Left lung (tissue), 10 donors: ENCODE data around the gene CDO1. TPM values are rescaled to one million over a fixed set of nuclear protein-coding genes. Genes with fewer than 3 reads are reported as not detected.

Experiments
- ATAC-seq: fragments of 200-7000 bp; cut with Tn5 transposase; one replicate; pipeline ENCODE4 v1.9.1; 2020; ENCODE audit warnings: moderate library complexity
- DNase-seq, 4 donors: peaks; one replicate each; pipeline ENCODE4 v3.0.0-alpha.2; 2013 to 2020
- H3K27ac ChIP-seq, 2 donors: fragments of 200-600 bp; sonication (generic) in 1 of 2; one replicate each; pipeline versions ENCODE4 v1.5.0 to v1.8.0; 2020 to 2021
- H3K27me3 ChIP-seq, 2 donors: fragments of 200-600 bp; sonication (generic) in 1 of 2; one replicate each; pipeline versions ENCODE4 v1.5.0 to v1.8.0; 2020 to 2021
- H3K36me3 ChIP-seq, 2 donors: fragments of 200-600 bp; sonication (generic) in 1 of 2; one replicate each; pipeline versions ENCODE4 v1.5.0 to v1.8.0; 2020 to 2021
- H3K4me1 ChIP-seq, 2 donors: fragments of 200-600 bp; one replicate each; pipeline ENCODE4 v1.8.0; 2021
- H3K4me3 ChIP-seq, 2 donors: fragments of 200-600 bp; sonication (generic) in 1 of 2; one replicate each; pipeline versions ENCODE4 v1.5.0 to v1.8.0; 2020 to 2021; ENCODE audit warnings: mild to moderate bottlenecking in 1 of 2
- H3K9me3 ChIP-seq, 2 donors: fragments of 200-600 bp; sonication (generic) in 1 of 2; one replicate each; pipeline versions ENCODE4 v1.5.0 to v1.8.0; 2020 to 2021
- intact Hi-C, 2 donors: fragments of 100-400 bp; cut with DNase I; formaldehyde crosslinking; loops; one replicate each; pipeline versions ENCODE4 v1.11.2 to v1.14.2; 2022
- polyA plus RNA-seq, 6 donors: library from polyadenylated mRNA; unstranded; fragments of 120-200 nt; gene quantifications; one replicate each; pipeline ENCODE4 v1.2.1, GENCODE V29; 2013; ENCODE audit not compliant: insufficient read length in 6 of 6
- total RNA-seq, 2 donors: library from RNA; stranded (reverse); fragmentation: NEBNext Ultra II Directional; extraction: Animal tissue kit (Norgen Biotek cat#: 25700); gene quantifications; one replicate each; pipeline ENCODE4 v1.2.1, GENCODE V29; 2021
- TF ChIP-seq, protein P1 (sequence below), 2 donors: fragments of 200-600 bp; sonication (generic) in 1 of 2; IDR thresholded peaks; one replicate each; pipeline versions ENCODE4 v1.5.0 to v1.8.0; 2021; ENCODE audit warnings: antibody characterized with exemption in 2 of 2
- donor health status: DM: no; HTN: yes; CAD: no.
- donor health status: DM: no; HTN: no; CAD: no.

CDO1 gene
- total and polyA plus RNA-seq, 8 donors = 4.9 to 80.3 (median 59.7) TPM

DNA sequence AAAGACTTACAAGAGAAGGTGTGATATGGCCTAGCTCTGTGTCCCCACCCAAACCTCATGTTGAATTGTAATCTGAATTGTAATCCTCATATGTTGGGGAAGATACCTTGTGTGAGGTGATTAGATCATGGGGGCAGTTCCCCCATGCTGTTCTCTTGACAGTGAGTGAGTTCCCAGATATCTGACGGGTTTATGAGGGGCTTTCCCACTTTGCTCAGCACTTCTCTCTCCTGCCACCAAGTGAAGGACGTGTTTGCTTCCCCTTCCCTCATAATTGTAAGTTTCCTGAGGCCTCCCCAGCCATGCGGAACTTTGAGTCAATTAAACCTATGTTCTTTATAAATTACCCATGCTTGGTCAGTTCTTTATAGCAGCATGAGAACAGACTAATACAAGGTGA lies 49.0 kb downstream of the CDO1 start:
- Histone ChIP-seq H3K27ac (no peak overlapping the region), H3K4me1 (no peaks in the 10 kb centered on the region), H3K4me3 (no peak overlapping the region), H3K27me3 (no peaks in the 10 kb centered on the region), H3K9me3 (no peaks in the 10 kb centered on the region), H3K36me3 (no peaks in the 10 kb centered on the region)
- no peak for ATAC-seq
- TF ChIP-seq, protein P1, sequence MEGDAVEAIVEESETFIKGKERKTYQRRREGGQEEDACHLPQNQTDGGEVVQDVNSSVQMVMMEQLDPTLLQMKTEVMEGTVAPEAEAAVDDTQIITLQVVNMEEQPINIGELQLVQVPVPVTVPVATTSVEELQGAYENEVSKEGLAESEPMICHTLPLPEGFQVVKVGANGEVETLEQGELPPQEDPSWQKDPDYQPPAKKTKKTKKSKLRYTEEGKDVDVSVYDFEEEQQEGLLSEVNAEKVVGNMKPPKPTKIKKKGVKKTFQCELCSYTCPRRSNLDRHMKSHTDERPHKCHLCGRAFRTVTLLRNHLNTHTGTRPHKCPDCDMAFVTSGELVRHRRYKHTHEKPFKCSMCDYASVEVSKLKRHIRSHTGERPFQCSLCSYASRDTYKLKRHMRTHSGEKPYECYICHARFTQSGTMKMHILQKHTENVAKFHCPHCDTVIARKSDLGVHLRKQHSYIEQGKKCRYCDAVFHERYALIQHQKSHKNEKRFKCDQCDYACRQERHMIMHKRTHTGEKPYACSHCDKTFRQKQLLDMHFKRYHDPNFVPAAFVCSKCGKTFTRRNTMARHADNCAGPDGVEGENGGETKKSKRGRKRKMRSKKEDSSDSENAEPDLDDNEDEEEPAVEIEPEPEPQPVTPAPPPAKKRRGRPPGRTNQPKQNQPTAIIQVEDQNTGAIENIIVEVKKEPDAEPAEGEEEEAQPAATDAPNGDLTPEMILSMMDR (IDR thresholded peaks at IDR 0.05) = no peak
- DNase-seq = no peak
- intact Hi-C loops = no loop called here

DNA sequence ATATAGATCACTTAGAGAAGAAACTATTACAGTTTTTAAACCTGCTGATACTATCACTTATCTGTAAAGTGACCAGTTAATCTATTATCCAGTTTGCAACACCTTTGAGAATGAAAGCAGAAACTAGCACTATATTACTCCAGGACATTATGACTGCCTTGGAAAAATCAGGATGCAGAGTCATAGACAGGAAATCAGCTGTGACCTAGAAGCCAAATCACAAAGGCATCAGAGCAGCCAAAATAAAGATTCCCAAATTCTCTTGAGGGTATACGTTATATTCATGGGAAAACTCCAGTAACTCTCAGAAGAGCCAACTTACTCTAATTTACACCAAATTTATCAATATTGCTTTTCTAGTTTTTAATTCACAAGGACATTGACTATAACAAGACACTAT lies 49.9 kb downstream of the CDO1 start:
- TF ChIP-seq, protein P1 (IDR thresholded peaks at IDR 0.05) = no peak
- DNase-seq (no peak), ATAC-seq (no peak)
- intact Hi-C loops = no loop called here
- H3K27me3 ChIP-seq = no peaks in the 10 kb centered on the region
- no peaks in the 10 kb centered on the region for H3K4me1 ChIP-seq
- no peak overlapping the region for H3K27ac ChIP-seq
- no peaks in the 10 kb centered on the region for H3K36me3 ChIP-seq
- no peak overlapping the region for H3K4me3 ChIP-seq
- no peaks in the 10 kb centered on the region for H3K9me3 ChIP-seq

DNA sequence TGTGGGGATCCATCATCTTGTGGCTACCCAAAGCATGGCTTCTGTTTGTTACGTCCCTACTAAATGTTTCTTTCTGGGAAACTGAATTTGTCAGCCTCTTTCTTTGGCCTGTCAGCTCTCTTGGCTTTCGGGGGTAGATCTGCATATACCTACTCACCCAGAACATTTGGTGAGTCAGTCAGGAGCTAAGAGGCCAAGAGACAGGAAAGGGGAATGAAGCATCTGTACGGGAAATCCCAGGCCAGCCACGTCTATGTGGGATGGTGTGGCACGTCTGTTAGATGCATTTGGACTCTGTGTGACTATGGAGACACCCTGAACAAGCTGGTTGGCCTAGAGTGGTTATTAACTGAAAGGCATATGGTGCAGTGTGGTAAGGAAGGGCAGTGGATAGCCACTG lies 58.1 kb downstream of the CDO1 start:
- ATAC-seq = no peak
- no peak overlapping the region for H3K27ac ChIP-seq
- H3K4me1 ChIP-seq = no peaks in the 10 kb centered on the region
- intact Hi-C loops = no loop called here
- no peaks in the 10 kb centered on the region for H3K36me3 ChIP-seq
- TF ChIP-seq, protein P1 (IDR thresholded peaks at IDR 0.05) = no peak
- no peak overlapping the region for H3K4me3 ChIP-seq
- no peaks in the 10 kb centered on the region for H3K9me3 ChIP-seq
- H3K27me3 ChIP-seq = no peaks in the 10 kb centered on the region
- no peak for DNase-seq

DNA sequence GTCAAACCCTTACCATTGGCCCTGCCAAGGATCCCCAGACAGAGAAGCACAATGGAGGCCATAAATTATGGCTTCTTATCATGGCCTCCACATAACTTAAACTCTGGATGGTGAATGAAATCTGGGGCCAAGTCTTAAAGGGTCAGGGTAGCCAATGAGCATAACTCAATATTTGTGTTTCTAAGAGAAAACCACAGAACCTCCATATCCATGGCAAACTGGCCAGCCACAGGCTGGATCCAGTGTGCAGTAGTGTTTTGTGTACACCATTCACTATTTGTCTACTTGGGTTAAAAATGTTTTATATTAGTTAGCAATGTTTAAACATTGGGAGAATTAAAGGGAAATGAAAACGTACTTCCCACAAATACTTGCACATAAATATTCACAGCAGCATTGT lies 60.8 kb downstream of the CDO1 start:
- Histone ChIP-seq H3K4me3 (no peak overlapping the region), H3K4me1 (no peaks in the 10 kb centered on the region), H3K9me3 (no peaks in the 10 kb centered on the region), H3K36me3 (no peaks in the 10 kb centered on the region), H3K27me3 (no peaks in the 10 kb centered on the region), H3K27ac (no peak overlapping the region)
- ATAC-seq = no peak
- intact Hi-C loops = no loop called here
- DNase-seq = no peak
- TF ChIP-seq, protein P1 (IDR thresholded peaks at IDR 0.05) = no peak

Other genes starting within 250 kb of the CDO1 start
- gene TICAM2, start 214.2 kb downstream of the CDO1 start, total RNA-seq = 1 to 10 TPM; 5.4 to 8.6 TPM
- 1 to 10 TPM; 3.2 to 8.2 (median 6.4) TPM for gene TICAM2, start 214.2 kb downstream of the CDO1 start, polyA plus RNA-seq
- gene TMED7, start 190.6 kb downstream of the CDO1 start, total RNA-seq = 100 to 1,000 TPM; 101 to 115 TPM
- 10 to 100 TPM; 73.9 to 85.8 (median 77.3) TPM for gene TMED7, start 190.6 kb downstream of the CDO1 start, polyA plus RNA-seq
- 10 to 100 TPM; 31.5 to 39.8 TPM for gene ATG12, start 24.9 kb upstream of the CDO1 start, total RNA-seq
- 10 to 100 TPM; 70.6 to 93.9 (median 78.5) TPM for gene ATG12, start 24.9 kb upstream of the CDO1 start, polyA plus RNA-seq
- 10 to 100 TPM; 77.1 to 89.2 TPM for gene AP3S1, start 25.3 kb upstream of the CDO1 start, total RNA-seq
- gene AP3S1, start 25.3 kb upstream of the CDO1 start, polyA plus RNA-seq = 100 to 1,000 TPM; 121 to 149 (median 139) TPM
- under 1 TPM; 0.06 to 0.45 TPM for gene LVRN, start 145.8 kb upstream of the CDO1 start, total RNA-seq
- 1 to 10 TPM in 5 of 6 donors, under 1 TPM in 1; 0.88 to 1.9 (median 1.5) TPM for gene LVRN, start 145.8 kb upstream of the CDO1 start, polyA plus RNA-seq
- gene ARL14EPL, start 215.8 kb upstream of the CDO1 start, total RNA-seq = not detected
- gene ARL14EPL, start 215.8 kb upstream of the CDO1 start, polyA plus RNA-seq = not detected